PC-3 (cell line): ENCODE data around the gene PCDHGC3.

ENCODE experiments used
- EZH2 ChIP-seq: fragments of 300-600 bp; sonication (generic); IDR thresholded peaks from one replicate; pipeline ENCODE4 v1.6.1; 2017; ENCODE audit warnings: antibody characterized with exemption, mild to moderate bottlenecking, low read length; ENCODE audit not compliant: unreplicated experiment
- EZH2phosphoT487 ChIP-seq: fragments of 300-600 bp; sonication (generic); IDR thresholded peaks from 2 replicates; pipeline ENCODE4 v1.6.1; 2018; ENCODE audit warnings: mild to moderate bottlenecking, antibody characterized with exemption, low read length, borderline replicate concordance
- TF ChIP-seq, protein P1 (sequence below): fragments of 300-600 bp; sonication (generic); conservative IDR thresholded peaks from 2 replicates; pipeline ENCODE4 v1.5.1; 2017; ENCODE audit warnings: antibody characterized with exemption, low read depth, mild to moderate bottlenecking, low read length

DNA sequence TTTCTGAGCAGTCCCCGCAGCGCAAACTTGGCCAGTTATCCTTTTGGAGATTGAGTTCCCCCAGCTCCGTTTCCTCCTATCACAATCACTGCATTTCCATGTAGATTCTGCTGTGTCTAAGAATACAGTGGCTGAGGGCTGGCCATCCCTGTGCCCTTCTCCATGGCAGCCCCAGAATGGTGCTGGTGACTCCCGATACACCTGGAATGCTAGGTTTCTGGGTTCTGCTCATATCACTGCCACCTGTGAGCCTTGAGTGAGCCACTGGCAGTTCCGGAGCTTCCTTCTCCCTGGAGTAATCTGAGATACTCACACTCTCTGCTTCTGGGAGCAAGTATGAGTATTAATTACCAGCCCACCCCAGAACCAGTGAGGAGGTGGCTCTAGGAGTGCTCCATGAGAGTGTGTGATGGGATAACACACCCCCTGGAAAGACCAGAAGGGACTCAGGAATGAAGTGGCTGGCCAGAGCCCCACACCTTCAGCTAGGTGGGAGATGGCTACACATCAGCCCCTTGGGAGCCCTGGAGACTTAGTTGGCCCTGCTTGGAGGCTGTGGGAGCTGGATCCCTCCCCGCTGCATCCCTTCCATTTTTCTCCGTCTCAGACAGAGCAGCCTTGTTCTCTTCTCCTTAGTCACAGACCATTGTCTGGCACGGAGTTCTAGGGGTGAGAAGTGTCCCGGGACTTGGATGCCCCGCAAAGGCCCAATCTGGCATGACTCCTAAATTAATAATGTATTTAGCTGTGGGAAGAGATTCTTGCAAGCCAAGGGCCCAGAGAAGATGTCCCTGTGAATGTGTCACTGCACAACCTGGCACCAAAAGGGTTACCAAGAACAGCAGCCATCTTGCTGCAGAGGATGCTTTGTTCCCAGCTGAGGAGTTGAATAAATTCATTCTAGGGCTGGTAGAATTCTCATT is 18.0 kb downstream of the PCDHGC3 start:
- TF ChIP-seq, protein P1, sequence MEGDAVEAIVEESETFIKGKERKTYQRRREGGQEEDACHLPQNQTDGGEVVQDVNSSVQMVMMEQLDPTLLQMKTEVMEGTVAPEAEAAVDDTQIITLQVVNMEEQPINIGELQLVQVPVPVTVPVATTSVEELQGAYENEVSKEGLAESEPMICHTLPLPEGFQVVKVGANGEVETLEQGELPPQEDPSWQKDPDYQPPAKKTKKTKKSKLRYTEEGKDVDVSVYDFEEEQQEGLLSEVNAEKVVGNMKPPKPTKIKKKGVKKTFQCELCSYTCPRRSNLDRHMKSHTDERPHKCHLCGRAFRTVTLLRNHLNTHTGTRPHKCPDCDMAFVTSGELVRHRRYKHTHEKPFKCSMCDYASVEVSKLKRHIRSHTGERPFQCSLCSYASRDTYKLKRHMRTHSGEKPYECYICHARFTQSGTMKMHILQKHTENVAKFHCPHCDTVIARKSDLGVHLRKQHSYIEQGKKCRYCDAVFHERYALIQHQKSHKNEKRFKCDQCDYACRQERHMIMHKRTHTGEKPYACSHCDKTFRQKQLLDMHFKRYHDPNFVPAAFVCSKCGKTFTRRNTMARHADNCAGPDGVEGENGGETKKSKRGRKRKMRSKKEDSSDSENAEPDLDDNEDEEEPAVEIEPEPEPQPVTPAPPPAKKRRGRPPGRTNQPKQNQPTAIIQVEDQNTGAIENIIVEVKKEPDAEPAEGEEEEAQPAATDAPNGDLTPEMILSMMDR, result no peak
- TF ChIP-seq EZH2, result no peak
- no peak for TF ChIP-seq EZH2phosphoT487
